ENCODE data around the gene COL13A1. TPM values are rescaled to one million over a fixed set of nuclear protein-coding genes. Genes with fewer than 3 reads are reported as not detected.

The COL13A1 gene
- total RNA-seq, 6 donors from 2014 or later, result 4.3 to 21.2 (median 10.4) TPM

- Histone ChIP-seq H3K36me3 (no peaks in the 10 kb centered on the region), H3K9me3 (no peaks in the 10 kb centered on the region), H3K4me1 (peaks cover 2 to 4% (median 4%) of the 10 kb centered on the region in 4 donors), H3K27me3 (no peaks in the 10 kb centered on the region), H3K27ac (no peak overlapping the region), H3K4me3 (no peak overlapping the region)
- WGBS, 2 donors, result 75 to 81% methylated on average over 1 of the region's 1 CpG
- DNase-seq (no peak), ATAC-seq (ENCODE audit: low FRiP score in 2 of 2) (no peak)
- TF ChIP-seq POLR2A (IDR thresholded peaks at IDR 0.05) (no peak), EP300 (IDR thresholded peaks at IDR 0.05) (no peak), CTCF (IDR thresholded peaks at IDR 0.05) (no peak), POLR2AphosphoS5 (IDR thresholded peaks at IDR 0.05) (no peak)
Observed at GRCh38 chr10:69851306-69851705, 49.6 kb downstream of the COL13A1 start.

- no peaks in the 10 kb centered on the region for H3K4me1 ChIP-seq
- no peak for TF ChIP-seq POLR2AphosphoS5 (IDR thresholded peaks at IDR 0.05)
- TF ChIP-seq EP300 (IDR thresholded peaks at IDR 0.05), result no peak
- no peak for TF ChIP-seq CTCF (IDR thresholded peaks at IDR 0.05)
- TF ChIP-seq POLR2A (IDR thresholded peaks at IDR 0.05), result no peak
- H3K9me3 ChIP-seq, result no peaks in the 10 kb centered on the region
- H3K27me3 ChIP-seq, result no peaks in the 10 kb centered on the region
- H3K4me3 ChIP-seq, result no peak overlapping the region
- H3K27ac ChIP-seq, result no peak overlapping the region
- DNase-seq (no peak), ATAC-seq (ENCODE audit: low FRiP score in 2 of 2) (no peak)
- WGBS, 2 donors, result 60 to 70% methylated on average over 7 of the region's 7 CpGs
- no peaks in the 10 kb centered on the region for H3K36me3 ChIP-seq
Observed at GRCh38 chr10:69853064-69853463, 51.4 kb downstream of the COL13A1 start.

- Histone ChIP-seq H3K27me3 (no peaks in the 10 kb centered on the region), H3K4me3 (no peak overlapping the region), H3K9me3 (no peaks in the 10 kb centered on the region), H3K4me1 (no peaks in the 10 kb centered on the region), H3K36me3 (no peaks in the 10 kb centered on the region), H3K27ac (no peak overlapping the region)
- TF ChIP-seq CTCF (IDR thresholded peaks at IDR 0.05) (no peak), POLR2A (IDR thresholded peaks at IDR 0.05) (no peak), EP300 (IDR thresholded peaks at IDR 0.05) (no peak), POLR2AphosphoS5 (IDR thresholded peaks at IDR 0.05) (no peak)
- DNase-seq (no peak), ATAC-seq (ENCODE audit: low FRiP score in 2 of 2) (no peak)
- WGBS, 2 donors, result 69 to 75% methylated on average over 10 of the region's 10 CpGs
Observed at GRCh38 chr10:69854511-69855345, 53.0 kb downstream of the COL13A1 start.

- H3K9me3 ChIP-seq, result no peaks in the 10 kb centered on the region
- ATAC-seq (ENCODE audit: low FRiP score in 2 of 2), result no peak
Observed at GRCh38 chr10:69855346-69856111, 53.8 kb downstream of the COL13A1 start.

More at GRCh38 chr10:69855346-69856111, 53.8 kb downstream of the COL13A1 start:
- H3K4me3 ChIP-seq, result no peak overlapping the region
- TF ChIP-seq POLR2AphosphoS5 (IDR thresholded peaks at IDR 0.05) (no peak), POLR2A (IDR thresholded peaks at IDR 0.05) (no peak), EP300 (IDR thresholded peaks at IDR 0.05) (no peak), CTCF (IDR thresholded peaks at IDR 0.05) (no peak)
- H3K27me3 ChIP-seq, result no peaks in the 10 kb centered on the region
- DNase-seq, result no peak
- WGBS, 2 donors, result 68 to 71% methylated on average over 6 of the region's 6 CpGs
- no peaks in the 10 kb centered on the region for H3K36me3 ChIP-seq
- no peak overlapping the region for H3K27ac ChIP-seq
- H3K4me1 ChIP-seq, result no peaks in the 10 kb centered on the region

Data from upper lobe of left lung (tissue), 6 donors.